ENCODE measurements around the gene MRI1.

MRI1 gene

DNA sequence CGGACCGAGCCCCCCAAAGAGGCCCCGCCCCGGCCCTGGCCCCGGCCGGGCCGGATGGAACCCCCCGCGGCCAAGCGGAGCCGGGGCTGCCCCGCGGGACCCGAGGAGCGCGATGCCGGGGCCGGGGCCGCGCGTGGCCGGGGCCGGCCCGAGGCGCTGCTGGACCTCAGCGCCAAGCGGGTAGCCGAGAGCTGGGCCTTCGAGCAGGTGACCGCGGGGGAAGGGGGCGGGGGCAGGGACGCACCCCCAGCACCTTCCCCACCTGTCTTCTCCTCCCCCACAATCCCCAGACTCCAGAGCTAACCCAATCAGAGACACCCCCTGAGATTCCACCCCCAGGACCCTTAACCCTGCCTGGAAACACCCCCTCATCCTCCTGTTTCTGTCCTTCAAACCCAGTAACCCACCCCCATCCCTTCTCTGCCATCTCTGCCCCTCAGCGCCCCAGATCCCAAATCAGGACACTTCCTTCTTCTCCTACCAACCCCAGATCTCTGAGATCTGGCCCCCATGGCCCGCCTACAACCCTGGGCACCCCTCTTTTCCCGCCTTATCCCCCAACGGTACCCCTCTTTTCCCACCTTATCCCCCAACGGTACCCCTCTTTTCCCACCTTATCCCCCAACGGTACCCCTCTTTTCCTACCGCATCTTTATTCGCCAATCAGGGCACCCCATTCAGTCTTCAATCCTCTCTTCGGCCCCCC is 31.4 kb downstream of the MRI1 start:
- DNase-seq = no peak

DNA sequence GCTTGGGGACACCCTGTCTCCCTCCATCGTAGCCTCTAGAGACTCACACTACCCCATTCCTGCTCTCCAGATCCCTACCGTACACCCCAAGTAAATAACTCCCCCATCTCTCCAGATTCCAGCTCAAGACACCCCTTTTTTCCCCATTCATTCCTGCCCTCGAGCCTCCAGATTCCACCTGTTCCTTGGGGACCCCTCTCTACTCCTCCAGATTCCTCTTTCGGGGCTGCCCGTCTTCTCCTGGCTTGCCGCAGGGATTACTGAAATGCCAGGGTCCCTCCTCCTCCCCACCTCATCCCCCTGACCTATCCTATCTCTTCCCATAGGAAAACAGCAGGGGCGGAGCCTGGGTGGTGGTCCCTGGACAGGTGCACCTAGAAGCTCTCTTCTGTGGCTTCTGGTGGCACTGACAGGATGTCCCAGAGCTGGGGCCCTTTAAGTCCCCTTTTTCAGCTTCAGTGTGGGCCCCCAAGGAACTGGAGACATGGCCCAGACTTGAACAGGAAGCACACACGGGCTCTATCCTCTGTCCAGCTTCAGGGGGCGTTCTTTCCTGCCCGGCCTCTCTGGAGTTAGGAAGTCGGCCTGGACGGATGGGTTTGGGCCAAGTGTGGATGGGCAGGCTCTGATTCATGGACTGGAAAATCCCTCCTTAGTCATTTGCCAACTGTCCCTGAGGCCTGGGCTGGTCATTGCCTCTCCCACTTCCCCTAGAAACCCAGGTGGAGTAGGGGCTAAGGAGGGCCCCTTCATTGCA is 32.2 kb downstream of the MRI1 start:
- no peak for DNase-seq

DNA sequence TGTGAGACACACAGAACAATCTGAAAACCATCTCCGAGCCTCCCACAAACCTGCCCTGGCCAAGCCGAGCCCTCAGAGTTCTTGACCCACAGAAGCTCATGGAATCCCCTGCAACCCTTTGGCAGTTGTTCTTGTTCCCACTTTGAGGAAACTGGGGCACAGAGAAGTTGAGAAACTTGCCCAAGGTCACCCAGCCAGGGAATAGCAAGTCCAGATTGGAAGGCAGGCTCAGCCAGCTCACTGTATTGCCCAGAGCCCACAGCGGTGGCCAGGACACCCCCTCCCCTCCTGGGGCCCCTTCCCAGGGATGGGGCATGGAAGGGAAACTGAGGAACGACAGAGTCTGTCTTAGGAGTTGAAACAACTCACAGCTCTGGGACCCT is 32.7 kb downstream of the MRI1 start:
- no peak for DNase-seq

DNA sequence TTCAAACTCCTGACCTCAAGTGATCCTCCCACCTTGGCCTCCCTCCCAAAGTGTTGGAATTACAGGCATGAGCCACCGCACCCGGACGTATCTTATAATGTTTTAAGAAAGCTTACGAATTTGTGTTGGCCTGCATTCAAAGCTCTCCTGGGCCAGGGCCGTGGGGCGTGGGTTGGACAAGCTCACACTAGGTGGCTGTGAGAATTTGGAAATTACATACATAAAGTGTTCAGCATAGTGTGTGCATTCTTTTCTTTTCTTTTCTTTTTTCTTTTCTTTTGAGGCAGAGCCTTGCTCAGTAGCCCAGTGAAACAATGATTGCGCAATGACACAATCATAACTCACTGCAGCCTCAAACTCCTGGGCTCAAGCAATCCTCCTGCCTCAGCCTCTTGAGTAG is 33.5 kb downstream of the MRI1 start:
- DNase-seq = no peak

DNA sequence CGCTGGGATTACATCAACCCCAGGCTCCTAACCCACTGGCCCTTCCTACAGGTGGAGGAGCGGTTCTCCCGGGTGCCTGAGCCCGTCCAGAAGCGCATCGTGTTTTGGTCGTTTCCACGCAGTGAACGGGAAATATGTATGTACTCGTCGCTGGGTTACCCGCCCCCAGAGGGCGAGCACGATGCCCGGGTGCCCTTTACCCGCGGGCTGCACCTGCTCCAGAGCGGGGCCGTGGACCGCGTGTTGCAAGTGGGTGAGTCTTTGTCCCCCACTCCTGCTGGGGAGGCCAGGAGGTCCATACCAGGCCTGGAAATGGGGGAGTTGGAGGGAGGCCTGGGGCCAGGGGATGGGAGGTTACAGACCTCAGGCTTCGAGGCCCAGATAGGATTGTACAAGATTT is 35.3 kb downstream of the MRI1 start:
- DNase-seq = no peak

DNA sequence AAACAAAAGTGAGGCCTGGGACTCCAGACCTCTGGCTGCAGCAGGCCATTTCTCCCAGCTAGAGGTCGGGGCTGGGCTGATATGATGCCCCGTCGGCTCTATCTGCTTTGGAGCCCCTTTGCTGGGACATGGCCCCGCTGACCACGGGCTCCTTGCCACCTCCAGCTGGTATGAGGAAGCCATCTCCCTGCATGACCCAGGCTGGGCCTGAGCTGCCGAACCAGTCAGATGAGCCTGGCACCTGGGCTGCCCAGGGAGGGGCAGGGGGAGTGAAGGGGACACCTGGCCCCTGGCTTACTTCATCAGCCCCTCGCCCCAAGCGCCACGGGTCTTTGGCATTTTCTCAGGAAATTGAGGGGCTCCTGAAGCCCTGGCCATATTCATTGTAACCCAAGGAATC is 38.7 kb downstream of the MRI1 start:
- DNase-seq = no peak

DNA sequence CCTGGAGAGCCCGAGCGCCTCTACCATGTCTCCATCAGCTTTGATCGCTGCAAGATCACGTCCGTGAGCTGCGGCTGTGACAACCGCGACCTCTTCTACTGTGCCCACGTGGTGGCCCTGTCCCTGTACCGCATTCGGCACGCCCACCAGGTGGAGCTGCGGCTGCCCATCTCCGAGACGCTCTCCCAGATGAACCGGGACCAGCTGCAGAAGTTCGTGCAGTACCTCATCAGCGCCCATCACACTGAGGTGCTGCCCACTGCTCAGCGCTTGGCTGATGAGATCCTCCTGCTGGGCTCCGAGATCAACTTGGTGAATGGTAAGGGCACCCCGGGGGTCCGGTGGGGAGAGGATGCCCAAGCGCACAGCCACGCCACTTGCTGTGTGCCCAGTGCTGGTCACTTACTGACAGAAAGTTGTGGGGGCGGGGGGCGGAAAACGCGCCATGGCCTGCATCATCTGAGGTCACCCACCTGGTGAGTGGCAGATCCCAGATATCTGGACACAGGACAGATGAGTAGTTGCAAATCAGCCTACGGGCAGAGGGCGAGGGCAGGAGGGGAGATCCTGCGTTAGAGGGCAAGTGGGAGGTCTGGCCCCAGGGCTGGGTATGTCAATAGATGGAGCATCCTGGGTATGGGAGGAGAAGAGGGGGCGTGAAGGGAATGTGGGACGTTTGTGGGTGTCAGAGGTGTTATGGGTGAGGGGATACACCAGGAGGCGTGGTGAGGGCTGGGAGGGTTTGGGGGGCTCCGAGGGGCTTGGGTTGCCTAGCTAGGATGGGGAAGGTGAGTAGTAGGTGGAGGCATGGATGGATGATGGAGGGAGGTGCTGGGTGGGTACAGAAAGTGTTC is 40.7 kb downstream of the MRI1 start:
- DNase-seq = no peak

DNA sequence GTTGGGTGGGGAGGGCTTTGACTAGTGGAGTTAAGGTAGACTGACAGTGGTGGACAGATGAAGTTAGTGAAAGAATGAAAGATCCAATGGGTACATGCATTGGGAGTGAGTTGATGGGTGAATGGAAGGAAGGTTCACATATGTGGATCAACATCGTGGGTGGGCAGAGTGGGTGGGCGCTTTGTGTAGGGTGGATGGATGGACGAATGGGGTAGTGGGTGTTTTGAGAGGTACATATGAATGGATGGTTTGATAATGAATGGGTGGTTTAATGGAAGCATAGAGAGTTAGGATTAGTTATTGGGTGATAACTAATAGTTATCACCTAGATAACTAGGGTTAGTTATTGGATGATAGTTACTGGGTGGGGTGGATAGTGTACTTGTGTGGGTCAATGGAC is 42.4 kb downstream of the MRI1 start:
- DNase-seq = no peak

DNA sequence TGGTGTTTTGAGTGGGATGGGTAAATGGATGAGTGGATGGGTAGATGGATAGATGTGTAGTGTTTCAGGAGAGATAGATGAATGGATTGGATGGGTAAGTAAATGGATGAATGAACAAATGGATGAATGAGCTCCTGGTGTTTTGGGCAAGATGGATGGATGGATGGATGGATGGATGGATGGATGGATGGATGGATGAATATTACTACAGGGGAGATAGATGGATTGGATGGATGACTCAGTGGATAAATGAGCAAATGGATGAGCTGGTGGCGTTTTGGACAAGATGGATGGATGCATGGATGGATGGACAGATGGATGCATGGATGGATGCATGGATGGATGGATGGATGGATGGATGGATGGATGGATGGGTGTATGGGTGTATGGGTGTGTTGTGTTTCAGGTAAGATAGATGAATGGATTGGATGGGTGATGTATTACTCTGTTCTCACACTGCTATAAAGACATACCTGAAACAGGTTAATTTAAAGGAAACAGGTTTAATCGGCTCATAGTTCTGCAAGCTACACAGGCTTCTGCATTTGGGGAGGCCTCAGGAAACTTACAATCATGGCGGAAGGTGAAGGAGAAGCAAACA is 43.2 kb downstream of the MRI1 start:
- no peak for DNase-seq

DNA sequence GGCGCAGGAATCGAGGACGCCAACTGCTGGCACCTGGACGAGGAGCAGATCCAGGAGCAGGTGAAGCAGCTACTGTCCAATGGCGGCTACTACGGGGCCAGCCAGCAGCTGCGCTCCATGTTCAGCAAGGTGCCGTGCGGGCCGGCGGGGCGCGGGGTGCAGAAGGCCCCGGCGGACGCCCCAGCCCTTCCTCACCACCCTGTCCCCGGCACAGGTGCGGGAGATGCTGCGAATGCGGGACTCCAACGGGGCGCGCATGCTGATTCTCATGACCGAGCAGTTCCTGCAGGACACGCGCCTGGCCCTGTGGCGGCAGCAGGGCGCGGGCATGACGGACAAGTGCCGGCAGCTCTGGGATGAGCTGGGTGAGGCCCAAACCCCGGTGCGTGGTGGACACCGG is 44.5 kb downstream of the MRI1 start:
- no peak for DNase-seq

DNA sequence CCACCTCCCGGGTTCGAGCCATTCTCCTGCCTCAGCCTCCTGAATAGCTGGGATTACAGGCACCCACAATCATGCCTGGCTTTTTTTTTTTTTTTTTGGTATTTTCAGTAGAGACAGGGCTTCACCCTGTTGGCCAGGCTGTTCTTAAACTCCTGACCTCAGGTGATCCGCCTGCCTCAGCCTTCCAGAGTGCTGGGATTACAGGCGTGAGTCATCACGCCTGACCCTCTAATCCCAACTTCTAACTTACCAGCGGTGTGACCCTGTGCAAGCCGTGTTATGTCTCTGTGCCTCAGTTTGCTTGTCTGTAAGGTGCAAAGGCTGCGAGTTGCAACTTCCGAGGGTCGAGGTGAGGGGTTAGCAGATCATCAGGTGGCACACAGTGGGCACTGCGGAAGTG is 48.2 kb downstream of the MRI1 start:
- no peak for DNase-seq

DNA sequence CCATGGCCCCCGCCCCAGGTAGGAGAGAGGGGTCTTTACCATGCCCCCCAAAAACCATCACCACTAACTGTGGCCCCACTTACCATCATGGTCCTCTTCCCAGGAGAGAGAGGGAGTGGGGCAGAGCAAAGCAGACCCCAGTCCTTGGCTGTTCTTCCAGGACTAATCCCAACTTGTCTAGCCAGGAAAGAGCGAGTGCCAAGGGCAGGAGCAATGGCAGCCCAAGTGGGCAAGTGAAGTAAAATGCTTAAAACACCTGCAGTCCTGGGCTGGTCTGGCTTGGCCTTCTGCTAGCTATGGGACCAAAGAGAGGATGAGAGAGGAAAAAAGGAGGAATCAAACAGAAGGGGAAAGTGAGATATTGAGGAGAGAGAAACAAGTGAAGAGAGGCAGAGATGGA is 48.8 kb downstream of the MRI1 start:
- no peak for DNase-seq

DNA sequence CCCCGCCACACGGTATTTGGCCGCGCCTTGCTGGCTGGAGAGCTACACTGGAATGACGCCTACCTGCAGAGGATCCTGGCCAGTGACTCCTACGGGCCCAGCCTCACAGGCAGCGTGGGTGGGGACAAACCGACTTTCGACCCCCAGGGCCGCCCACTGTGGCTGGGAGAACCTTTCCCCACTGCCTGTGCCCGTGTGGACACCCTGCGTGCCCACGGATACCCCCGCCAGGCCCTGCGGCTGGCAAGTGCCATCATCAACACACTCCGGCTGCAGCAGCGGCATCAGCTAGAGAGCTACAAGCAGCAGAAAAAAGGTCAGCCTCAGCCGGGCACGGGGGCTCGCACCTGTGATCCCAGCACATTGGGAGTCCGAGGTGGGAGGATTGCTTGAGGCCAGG is 50.2 kb downstream of the MRI1 start:
- DNase-seq = no peak

DNA sequence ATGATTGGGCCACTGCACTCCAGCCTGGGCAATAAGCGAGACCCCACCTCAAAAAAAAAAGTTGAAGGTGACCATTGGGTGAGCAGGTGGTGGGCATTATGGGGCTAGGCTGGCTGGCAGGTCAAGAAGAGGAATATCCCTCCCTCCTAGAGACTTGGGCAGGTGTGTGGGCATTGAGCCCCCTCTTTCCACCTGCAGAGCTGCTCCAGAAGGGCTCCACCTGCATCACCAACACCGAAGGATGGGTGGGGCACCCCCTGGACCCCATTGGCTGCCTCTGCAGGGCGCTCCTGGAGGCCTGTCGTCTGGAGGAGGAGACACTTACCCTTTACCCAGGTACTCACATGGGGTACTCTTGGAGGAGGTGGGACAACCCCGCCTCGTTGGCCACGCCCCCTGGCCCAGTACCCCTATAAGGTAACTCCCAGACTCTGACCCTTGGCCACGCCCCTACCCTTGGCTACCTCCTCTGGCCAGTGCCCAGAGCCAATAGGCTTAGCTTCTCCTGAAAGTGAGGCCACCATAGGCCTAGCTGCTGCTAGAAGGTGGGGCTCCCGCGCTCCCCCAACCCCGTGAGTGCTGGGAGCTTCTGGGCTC is 52.8 kb downstream of the MRI1 start:
- DNase-seq = no peak

DNA sequence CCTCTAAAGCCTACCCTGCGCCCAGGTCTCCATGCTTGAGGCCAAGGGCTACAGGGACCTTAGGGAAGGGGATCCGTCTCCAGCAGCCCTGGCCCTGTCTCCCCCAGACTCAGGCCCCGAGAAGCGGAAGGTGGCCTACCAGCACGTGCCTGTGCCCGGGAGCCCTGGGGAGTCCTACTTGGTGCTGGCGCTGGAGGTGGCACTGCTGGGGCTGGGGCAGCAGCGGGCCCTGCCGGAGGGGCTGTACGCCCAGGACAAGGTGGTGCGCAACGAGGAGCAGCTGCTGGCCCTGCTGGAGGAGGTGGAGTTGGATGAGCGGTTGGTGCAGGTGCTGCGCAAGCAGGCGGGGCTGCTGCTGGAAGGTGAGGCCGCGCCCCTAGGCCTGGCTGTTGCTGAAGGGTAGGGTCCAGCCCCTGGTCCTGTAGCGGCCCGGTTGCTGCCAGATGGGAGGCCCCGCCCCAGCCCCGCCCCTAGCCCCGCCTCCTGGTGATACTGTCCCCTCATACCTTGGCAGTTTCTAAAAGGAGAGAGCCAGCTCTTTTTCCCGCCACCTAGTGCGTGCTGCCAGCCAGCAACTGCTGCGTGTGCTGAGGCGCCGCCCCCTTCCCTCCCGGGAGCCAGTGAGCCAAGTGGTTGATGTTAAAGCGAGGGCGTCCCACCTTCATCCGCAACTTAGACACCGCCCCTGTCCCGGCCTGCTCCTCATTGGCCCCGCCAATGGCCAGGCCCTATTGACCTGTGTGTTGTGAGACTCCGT is 53.5 kb downstream of the MRI1 start:
- DNase-seq = no peak

DNA sequence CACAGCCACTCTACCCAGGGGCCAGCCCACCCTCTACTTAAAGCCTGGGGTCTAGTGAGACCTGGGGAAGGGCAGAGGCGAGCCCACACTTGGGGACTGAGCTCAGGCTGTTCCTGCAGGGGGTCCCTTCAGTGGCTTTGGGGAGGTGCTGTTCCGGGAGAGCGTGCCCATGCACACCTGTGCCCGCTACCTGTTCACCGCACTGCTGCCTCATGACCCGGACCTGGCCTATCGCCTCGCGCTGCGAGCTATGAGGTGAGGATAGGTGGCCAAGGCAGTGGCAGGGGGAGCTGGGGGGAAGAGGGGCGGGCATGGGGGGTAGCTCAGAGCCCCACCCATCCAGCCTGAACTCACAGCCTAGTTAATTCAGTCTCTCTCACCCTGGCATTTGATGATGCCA is 54.9 kb downstream of the MRI1 start:
- no peak for DNase-seq

DNA sequence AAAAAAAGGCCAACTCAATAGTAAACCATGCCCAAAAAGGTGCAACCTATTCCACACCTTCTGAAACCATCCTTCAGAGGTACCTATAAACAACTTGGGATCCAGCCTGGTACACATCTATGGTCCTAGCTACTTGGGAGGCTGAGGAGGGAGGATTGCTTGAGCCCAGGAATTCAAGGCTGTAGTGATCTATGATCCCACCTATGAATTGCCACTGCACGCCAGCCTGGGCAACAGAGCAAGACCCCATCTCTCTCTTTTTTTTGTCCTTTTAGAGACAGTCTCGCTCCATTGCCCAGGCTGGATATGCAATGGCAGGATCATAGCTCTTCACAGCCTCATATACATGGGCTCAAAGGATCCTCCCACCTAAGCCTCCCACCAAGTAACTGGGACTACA is 57.0 kb downstream of the MRI1 start:
- no peak for DNase-seq

DNA sequence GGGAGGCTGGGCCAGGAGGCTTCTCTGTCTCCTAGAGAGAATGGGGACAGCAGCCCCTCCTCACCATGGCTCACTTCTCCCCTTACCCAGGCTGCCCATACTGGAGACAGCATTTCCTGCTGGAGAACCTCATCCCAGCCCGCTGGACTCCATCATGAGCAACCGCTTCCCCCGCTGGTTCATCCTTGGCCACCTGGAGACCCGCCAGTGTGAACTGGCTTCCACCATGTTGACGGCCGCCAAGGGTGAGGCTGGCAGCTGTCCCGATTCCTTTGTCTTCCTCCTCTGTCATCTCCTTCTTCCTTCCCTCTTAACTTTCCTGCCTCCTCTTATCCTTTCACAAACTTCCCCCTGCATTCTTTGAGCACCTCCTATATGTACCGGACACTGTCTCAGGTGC is 58.9 kb downstream of the MRI1 start:
- DNase-seq = no peak

Data from DMS79 treated with DMSO at 0.1 percent for 48 hours (cell line).